NCI-H1436 (cell line): ENCODE results near the gene HOXA10.

Experiments used
- DNase-seq: peaks from one replicate; lab custom pipeline; 2025; lab: John Stamatoyannopoulos, UW

HOXA10 gene

DNA sequence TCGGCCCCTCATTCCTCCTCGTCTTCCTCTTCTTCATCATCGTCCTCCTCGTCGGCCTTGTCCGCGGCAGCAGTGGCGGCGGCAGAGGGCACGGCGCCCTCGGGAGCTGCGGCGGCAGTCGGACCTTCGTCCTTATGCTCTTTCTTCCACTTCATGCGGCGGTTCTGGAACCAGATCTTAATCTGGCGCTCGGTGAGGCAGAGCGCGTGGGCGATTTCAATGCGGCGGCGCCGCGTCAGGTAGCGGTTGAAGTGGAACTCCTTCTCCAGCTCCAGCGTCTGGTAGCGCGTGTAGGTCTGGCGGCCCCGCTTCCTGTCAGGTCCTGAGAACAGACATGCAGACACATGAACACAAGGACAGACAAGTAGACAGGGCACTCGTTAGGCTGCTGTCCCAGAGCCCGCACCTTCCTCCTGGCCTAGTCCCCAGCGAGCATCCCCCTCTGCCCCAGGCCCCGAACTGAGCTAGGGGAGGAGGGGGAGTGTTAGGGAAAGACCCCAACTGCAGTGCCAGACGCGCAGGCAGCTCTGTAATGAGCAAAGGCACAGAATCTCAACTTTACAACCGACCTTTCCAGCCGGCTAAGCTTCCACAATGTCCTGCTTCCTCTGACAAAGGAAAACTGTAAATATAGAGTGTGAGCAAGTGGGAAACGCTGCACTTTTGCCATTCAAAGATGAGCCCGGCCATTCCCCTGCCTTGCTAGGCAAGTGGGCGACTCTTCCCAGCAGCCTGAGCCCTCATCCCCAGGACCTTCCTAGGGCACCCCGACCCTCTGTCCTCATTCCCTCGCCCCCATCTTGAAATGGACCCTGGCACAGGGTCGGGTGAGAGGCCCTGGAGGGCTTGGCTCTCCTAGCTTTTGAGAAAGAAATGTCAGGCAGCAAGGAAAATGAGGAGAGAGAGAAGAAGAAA is 19.0 kb downstream of the HOXA10 start:
- no peak for DNase-seq

- no peak for DNase-seq
Observed at GRCh38 chr7:27154369-27154768, 19.8 kb downstream of the HOXA10 start.

GRCh38 chr7:27153526-27153925 is 20.6 kb downstream of the HOXA10 start:
- DNase-seq = no peak

DNA sequence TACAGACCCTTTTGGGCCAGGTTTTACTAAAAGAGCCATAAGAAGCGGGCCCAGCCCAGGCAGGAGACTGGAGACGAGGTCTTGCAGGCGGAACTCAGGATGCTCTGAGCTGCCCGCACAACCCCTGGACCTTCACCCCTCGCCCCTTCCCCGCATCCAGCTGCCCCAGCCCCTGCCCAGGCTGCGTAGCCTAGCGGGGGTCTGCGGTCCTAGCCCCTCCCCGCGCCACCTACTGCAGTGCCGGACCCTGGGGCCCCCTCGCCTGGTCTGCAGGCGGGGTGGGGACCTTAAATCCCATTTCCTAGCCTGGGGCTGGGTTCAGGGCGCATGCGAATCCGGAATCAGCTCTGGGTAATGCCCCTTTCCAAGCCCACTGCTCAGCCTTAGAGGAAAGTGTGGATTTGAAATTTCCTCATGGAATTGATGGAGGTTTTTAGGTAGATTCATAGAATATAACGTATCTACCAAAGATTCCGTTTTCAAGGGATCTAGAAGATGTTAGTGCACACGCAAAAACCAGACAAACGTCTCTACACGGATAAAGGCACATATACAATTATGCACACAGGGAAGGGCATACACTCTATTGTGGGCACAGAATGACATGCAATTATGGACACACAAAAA is 21.2 kb downstream of the HOXA10 start:
- DNase-seq = no peak

DNA sequence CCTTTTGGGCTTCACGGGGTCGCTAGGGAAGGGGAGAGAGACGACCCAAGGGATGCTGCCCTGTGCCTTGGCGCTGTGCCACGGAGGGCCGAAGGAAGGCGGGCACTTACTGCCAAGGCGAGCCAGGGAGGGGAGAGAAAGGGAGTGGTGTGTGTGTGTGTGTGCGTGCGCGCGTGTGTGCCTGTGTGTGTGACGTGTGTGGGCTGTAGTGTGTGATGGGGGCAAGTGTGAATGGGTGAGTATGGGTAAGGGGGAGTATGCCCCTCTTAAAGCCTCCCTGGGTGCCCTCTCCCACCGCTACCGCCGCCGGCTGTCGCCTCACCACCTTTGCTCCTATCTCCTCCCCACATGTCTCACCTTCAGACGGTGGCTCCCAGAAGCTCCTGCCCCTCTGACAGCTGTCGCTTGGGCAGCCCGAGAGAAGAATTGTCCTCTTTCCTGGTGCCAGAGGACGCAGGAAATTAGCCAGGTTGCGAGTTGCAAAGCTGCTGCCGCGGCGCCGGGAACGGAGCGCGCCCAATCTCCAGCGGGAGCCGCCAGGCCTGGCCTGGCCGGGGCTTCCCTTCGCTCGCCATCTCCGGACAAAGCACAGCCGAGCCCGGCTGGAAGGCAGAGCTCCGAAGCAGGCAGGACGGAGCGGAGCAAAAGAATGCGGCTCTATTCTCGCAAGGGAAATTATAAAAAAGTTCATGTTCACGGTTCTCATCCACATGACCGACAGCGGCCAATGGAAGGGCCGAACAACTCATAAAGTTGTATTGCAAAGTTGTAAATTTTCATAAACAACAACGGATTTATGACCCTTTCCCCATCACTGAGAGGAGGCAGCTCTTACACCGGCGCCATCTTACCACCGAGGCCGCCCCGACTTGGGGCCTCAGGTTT is 21.9 kb downstream of the HOXA10 start, which contains the start of gene HOXA3:
Gene HOXA3, minus strand, starts transcription at position 653 of the 885 bp plus-strand sequence. CDS start 41,943 bp downstream, outside the sequence.
- no peak for DNase-seq

DNA sequence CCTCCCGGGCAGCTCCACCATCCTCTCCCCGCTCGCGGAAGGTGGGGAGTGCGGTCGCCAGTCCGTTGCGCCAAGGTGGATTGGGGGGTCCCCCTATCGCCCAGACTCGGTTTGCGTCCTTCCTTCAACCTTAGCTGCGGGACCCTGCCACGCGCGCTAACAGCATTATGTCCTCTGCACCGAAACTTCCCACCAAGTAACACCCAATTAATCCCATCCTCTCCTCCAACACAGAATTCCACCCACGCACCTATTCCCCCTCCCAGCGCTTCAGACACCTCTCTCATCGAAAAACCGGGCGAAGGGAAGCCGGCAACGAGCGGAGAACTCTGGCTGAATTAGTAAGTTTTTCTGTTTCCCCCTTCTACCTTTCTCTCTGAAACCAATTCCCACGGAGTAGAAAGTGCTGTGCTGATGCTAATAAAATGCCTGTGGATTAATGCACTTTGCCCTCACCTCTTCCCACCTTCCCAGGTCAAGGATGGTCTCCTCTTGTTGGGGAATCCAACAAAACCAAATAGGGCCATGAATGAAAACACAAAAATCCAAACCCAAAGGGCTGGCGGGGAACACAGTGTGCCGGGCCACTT is 22.7 kb downstream of the HOXA10 start:
- no peak for DNase-seq

- peak; percentile 68 for DNase-seq
Observed at GRCh38 chr7:27150568-27151340, 23.4 kb downstream of the HOXA10 start.

- DNase-seq = no peak
Observed at GRCh38 chr7:27149842-27150567, 24.1 kb downstream of the HOXA10 start.

GRCh38 chr7:27148756-27149641 is 25.1 kb downstream of the HOXA10 start:
- DNase-seq = no peak

GRCh38 chr7:27148031-27148755 is 25.9 kb downstream of the HOXA10 start:
- peak; percentile 17 for DNase-seq

DNA sequence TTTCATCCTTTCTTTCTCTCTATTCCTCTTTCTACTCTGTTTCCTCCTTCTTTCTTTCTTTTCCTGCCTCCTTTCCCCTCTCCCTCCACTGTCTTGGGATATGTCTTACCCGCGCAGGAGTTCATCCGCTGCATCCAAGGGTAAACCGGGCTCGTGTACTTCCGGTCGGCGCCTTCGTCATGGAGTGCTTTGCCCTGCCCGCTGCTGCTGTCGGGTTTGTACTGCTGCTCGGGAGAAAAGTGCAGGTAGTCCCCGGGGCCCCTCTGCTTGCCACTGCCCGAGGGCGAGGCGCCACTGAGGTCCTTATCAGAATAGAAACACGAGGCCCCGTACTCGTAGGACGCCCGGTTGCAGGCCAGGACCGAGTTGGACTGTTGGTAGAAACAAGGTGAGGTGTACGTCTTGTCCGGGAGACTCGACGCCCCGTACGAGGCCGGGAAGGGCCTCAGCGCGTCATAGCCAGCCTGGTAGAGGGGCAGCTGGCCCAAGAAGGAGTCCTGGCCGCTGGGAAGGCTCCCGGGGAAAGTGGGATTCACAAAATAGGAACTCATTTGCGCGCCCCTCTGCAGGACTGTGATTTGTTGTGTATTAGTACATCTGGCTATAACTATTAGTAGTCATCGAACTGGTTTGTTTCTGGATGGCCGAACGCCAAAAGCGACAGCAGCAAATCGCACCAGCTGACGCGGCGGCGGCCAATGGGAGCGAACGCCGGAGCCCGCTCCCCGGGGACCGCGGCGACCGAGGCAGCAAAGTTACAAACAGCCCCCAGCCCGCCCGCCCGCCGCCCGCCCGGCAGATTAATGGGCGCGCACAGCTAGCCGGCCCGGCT is 26.7 kb downstream of the HOXA10 start, which contains the start of gene HOXA6:
Gene HOXA6, minus strand, starts transcription at position 576 of the 832 bp plus-strand sequence. Its CDS starts 25 bp downstream, at position 551.
- DNase-seq = peak; percentile 52

DNA sequence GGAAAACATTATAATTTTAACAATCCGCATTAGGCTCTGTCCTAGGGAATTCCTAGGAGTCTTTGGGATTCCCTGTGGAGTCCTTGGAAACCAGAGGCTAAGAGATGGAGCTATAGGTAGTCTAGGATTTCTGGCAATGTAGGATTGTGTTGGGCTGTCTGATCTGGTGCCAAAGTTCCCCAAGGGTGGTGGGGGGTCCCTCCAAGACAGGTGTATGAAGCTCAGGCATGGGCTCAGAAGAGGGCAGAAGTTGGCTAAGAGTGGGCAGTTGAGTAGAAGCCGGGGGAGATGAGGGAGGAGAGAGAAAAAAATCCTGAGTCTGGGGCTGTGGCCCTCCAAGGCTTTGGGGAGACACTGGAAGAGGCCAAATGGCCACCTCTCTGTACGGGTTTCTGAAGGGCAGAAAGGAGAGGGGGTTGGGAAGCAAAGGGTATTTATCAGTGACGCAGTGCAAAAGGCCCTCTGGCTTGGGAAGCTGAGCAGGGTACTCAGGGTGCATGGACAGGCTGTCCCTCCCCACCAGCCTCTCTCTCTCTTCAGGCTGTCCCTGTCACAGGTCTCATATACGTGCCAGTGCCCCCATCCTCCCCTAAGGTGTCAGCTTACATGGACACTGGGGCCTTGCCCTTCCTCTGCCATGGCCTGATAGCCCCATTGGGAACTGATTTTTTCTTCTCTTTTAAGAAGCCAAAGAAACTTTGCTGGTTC is 27.5 kb downstream of the HOXA10 start:
- DNase-seq = no peak

DNA sequence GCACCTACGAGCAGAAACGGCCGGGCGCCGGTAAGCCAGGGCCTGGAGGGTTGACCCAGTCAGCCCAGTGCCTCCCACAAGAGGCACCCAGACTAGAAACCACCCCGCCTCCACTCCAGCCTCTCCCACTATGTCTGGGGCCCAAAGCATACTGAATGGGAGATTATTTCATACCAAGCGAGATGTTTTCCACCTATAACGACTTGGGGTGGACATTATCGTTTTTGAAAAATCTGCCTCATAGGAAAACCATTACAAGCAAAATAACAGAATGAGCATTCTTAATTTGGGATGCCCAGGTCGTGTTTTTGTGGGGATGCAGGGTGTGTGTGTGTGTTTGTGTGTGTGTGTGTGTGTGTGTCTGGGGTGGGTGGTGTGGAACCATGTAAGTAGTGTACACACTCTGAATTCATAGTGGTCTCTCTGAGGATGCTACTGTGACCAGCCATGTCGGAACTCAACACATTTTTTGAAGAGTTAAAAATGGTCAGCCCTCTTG is 28.2 kb downstream of the HOXA10 start:
- no peak for DNase-seq

DNA sequence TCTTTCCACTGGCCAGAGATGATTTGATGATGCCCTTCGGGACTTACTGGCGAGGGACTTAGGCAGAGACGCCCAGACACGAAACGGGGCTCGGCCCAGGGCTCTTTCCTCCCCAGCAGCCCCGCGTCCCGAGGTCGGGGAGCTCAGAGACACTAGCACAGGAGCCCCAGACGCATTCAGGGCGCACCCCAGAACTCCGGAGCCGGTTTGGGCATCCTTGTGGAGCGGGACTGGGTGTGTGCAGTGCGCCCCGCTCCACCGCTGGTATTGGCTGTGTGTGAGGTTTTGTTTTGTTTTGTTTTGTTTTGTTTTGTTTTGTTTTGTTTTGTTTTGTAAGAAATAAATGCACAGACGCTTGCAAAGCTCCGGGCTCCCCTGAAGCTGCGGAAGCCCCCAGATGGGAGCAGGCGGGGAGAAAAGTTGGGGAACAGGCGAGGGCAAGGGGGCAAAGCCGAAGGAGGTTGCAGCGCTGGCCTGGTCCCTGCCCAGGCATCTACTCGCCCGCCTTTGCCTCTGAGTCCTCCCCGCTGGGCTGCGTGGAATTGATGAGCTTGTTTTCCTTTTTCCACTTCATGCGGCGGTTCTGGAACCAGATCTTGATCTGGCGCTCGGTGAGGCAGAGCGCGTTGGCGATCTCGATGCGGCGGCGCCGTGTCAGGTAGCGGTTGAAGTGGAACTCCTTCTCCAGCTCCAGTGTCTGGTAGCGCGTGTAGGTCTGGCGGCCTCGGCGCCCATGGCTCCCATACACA is 28.8 kb downstream of the HOXA10 start:
- DNase-seq = no peak

GRCh38 chr7:27144781-27145164 is 29.3 kb downstream of the HOXA10 start:
- DNase-seq = no peak
